MV-4-11 (cell line): ENCODE data around the gene GOLGA6C.
"Not testable (repeated sequence)": the region's sequence is repeated elsewhere in the genome, so short reads cannot be mapped to it uniquely, and the experiment has no call there.

Experiments used
- DNase-seq: peaks from one replicate; lab custom pipeline; 2025; lab: John Stamatoyannopoulos, UW

Gene GOLGA6C

GRCh38 chr15:75227663-75228280 lies 30.4 kb upstream of the GOLGA6C start:
- DNase-seq, result no peak

- no peak for DNase-seq
Measured at GRCh38 chr15:75228787-75229186, 29.3 kb upstream of the GOLGA6C start.

- DNase-seq, result no peak
Measured at GRCh38 chr15:75229191-75230015, 28.7 kb upstream of the GOLGA6C start.

GRCh38 chr15:75230016-75230343 lies 28.2 kb upstream of the GOLGA6C start:
- no peak for DNase-seq

DNA sequence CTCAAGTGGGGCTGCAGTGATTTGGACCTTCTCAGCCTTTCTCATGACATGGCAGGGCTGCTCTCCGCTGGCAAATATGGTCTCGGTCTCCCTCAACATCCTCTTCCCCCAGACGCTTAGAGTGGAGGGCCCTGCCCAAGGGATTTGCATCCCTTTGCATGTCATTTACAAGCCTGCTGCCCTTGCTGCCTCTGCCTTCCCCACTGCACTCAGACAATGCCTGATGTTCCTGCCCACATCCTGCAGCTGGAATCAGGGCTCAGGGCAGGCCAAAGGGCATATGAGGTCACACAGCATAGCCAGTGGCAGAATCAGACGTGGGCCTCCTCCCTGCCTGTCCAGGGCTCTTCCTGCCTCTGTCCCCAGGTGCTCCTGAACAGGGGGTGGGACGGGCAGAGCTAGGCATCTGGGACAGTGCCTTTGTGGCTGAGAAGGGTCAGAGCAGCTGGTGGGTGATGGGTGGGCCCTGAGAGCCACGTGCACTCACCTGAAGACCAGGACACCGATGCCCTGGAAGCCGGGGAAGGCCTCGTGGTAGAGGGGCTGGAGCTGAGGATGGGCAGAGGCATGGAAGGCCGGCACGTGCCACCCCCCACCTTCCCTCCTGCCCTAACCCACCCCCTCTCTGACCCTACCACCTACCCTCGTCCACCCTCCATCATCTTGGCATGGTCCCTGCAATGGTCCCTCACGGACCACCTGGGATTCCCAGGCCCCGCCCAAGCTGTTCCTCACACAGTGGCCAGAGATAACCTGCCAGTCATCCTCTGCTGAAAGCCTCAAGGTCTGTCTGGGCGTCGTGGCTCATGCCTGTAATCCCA lies 27.4 kb upstream of the GOLGA6C start:
- no peak for DNase-seq

DNA sequence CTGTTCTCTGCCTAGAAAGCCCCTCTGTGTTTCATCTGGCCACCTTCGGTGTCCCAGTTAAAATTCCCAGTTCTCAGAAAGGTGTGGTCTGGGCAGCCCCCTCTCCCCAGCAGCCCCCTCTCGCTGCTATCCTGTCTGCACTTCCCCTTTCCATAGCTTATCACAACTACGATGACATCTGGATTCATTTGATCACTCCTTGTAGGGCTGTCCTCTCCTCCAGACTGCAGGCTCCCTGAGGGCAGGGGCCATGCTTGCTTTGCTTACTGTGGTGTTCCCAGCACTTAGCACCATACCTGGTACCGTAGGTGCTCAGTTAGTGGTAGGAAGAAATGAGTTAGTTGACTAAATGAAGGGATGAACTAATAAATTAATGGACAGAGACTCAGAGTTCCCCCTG lies 26.3 kb upstream of the GOLGA6C start:
- no peak for DNase-seq

DNA sequence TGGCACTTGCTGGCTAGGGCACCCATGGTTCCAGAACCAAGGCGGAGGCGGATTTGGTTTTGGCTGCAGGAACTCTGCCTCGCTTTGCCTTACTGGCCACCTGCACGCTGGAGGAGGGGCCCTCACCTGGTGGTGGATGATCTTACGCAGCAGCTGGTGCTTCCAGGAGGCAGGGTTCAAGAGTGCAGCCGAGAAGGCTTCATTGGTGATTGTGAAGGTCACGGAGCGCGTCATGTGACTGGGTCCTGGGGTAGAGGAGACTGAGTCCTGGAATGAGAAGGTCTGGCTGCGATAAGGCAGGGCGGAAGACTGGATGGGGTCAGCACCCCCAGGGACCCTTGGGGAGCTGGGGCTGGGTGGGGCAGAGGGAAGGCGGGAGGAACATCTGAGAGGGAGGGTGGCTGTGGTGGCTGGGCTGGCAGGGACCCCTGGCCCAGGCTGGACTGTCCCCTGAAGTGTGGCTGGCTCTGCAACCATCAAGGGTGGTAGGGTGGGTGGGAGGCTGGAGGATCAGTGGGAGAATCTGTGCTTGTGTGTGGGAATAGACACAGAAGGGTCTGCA lies 25.8 kb upstream of the GOLGA6C start:
- no peak for DNase-seq

GRCh38 chr15:75232826-75233503 lies 25.2 kb upstream of the GOLGA6C start:
- no peak for DNase-seq

- no peak for DNase-seq
Measured at GRCh38 chr15:75233504-75234190, 24.5 kb upstream of the GOLGA6C start.

GRCh38 chr15:75234191-75234810 lies 23.8 kb upstream of the GOLGA6C start:
- no peak for DNase-seq

GRCh38 chr15:75235051-75235673 lies 23.0 kb upstream of the GOLGA6C start:
- DNase-seq, result no peak

- DNase-seq, result no peak
Measured at GRCh38 chr15:75235760-75236729, 22.1 kb upstream of the GOLGA6C start.

DNA sequence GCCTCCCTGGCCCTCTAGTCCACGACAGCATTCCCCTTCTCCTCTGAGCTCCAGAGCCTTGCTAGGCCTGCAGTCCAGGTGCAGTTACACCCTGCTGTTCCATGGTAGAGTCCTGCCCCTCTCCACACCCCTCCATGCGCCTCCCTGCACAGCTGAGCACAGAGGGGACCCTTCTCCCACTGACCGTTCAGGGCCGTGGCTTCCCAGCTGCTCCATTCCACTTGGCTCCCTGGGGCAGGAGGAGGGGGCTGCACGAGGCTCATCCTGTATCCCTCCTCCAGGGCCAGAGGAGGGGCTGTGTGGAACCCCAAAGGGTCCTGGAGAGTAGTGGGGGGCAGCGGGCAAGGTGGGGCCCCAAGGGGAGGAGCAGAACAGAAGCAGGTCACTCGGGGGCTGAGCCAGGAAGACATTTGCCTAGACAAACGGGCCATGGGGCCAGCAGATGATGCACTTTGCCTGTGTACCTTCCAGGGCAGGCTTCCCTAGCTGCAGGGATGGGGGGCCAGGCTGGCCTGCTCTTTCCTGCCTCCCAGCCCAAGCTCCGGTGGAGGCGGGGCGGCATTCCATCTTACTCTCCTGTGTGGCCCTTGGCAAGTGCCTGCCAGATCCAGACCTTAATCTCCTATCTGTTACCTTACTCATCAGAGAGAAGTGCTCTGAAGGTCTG lies 20.7 kb upstream of the GOLGA6C start:
- DNase-seq, result no peak

DNA sequence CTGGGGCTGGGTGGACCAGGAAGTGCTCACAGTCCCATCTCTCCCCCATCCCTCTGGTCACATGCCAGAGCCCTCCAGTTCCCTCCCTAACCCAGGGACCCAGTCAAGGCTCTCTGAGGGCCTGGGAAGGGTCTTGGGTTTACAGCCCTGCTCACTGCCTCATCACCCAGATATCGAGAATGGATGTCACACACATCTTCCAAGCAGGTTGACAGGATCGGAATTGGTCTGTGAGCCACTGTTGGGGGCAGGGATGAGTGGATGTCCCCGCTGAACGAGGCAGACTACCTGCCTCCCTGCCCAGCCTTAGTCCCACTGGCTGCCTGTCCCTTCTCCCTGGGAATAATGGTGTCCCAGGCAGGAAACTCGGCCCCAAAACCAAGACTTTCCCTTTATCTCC lies 20.0 kb upstream of the GOLGA6C start:
- DNase-seq, result no peak

DNA sequence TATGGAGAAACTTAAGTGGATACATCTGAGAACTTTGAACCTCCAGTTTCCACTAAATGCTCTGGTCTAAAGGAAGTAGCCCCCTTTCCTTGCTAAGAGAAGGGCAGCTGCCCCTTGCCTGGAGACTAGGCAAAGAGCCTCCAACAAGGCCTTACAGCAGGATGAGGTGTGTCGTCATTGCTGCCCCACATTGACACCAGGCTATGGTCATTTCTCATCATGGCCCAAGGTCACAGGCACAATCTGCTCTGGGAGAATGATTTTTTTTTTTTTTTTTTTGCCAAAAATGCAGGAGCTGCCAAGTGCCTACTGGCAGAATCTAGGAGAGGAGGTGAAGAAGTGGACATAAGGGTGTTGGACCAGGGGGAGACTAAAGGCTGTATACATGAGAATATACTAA lies 12.4 kb upstream of the GOLGA6C start:
- DNase-seq, result not testable (repeated sequence)

- not testable (repeated sequence) for DNase-seq
Measured at GRCh38 chr15:75248991-75249390, 9.1 kb upstream of the GOLGA6C start.

DNA sequence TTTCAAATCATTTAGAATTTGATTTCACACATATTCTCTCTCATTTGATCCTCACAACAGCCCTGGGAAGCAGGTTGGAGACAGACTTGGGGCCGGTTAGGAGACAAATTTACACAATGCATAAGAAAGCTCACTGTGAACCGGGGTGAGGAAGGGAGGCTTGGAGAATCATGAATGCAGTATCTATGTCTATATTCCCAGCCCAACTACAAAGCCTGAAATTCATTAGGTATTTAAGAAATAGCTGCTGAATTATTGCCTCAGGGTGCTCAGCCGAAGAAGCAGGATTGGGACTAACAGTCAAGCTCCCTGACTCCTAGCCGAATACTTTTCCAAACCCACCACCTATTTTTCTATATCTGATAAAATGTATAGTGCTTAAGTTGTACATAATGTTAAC lies 8.4 kb upstream of the GOLGA6C start:
- no peak for DNase-seq

GRCh38 chr15:75251343-75251742 lies 6.8 kb upstream of the GOLGA6C start:
- not testable (repeated sequence) for DNase-seq

- not testable (repeated sequence) for DNase-seq
Measured at GRCh38 chr15:75252285-75252684, 5.8 kb upstream of the GOLGA6C start.
